Stimulated activated naive CD8-positive, alpha-beta T cell treated with anti-CD3 and anti-CD28 coated beads, Interleukin-15, Interleukin-2, amounts not matched to agents 100 U/mL and 50 U/mL, for 24 hours (primary cell): ENCODE data around the gene TULP4.
A peak's percentile ranks its signal among the peaks of the same experiment; 100 is the strongest.
"Not testable (repeated sequence)": the region's sequence is repeated elsewhere in the genome, so short reads cannot be mapped to it uniquely, and the experiment has no call there.

Source experiments
- ATAC-seq: fragments of 150-1000 bp; cut with Tn5 transposase; one replicate; pipeline ENCODE4 v1.10.0; 2021
- DNase-seq: peaks from one replicate; pipeline ENCODE4 v3.0.0; 2021

TULP4 gene

GRCh38 chr6:158295976-158296853 is 16.1 kb upstream of the TULP4 start:
- ATAC-seq, DNase-seq: not testable (repeated sequence)

- ATAC-seq, DNase-seq: not testable (repeated sequence)
Measured at GRCh38 chr6:158296854-158297324, 15.4 kb upstream of the TULP4 start.

- not testable (repeated sequence) for DNase-seq, ATAC-seq
Measured at GRCh38 chr6:158297657-158298056, 14.6 kb upstream of the TULP4 start.

- ATAC-seq, result not testable (repeated sequence)
Measured at GRCh38 chr6:158300306-158301143, 11.7 kb upstream of the TULP4 start.

GRCh38 chr6:158301561-158301960 is 10.7 kb upstream of the TULP4 start:
- DNase-seq, result not testable (repeated sequence)

More at GRCh38 chr6:158300306-158301143, 11.7 kb upstream of the TULP4 start:
- DNase-seq, result not testable (repeated sequence)

GRCh38 chr6:158302195-158302796 is 10.0 kb upstream of the TULP4 start:
- not testable (repeated sequence) for ATAC-seq, DNase-seq

More at GRCh38 chr6:158301561-158301960, 10.7 kb upstream of the TULP4 start:
- ATAC-seq, result not testable (repeated sequence)

- ATAC-seq, result no peak
Measured at GRCh38 chr6:158303210-158303731, 9.0 kb upstream of the TULP4 start.

GRCh38 chr6:158304254-158304653 is 8.0 kb upstream of the TULP4 start:
- ATAC-seq, result no peak
- DNase-seq, result no peak

More at GRCh38 chr6:158303210-158303731, 9.0 kb upstream of the TULP4 start:
- DNase-seq, result no peak

GRCh38 chr6:158309814-158310213 is 2.5 kb upstream of the TULP4 start:
- ATAC-seq (no peak), DNase-seq (no peak)

- no peak for ATAC-seq
Measured at GRCh38 chr6:158311193-158311592, 1.1 kb upstream of the TULP4 start.

GRCh38 chr6:158311626-158312025 is 639 bp upstream of the TULP4 start:
- no peak for DNase-seq
- no peak for ATAC-seq

More at GRCh38 chr6:158311193-158311592, 1.1 kb upstream of the TULP4 start:
- no peak for DNase-seq

- DNase-seq (no peak), ATAC-seq (no peak)
Measured at GRCh38 chr6:158312672-158313397, 570 bp downstream of the TULP4 start.

- DNase-seq (no peak), ATAC-seq (no peak)
Measured at GRCh38 chr6:158313989-158314388, 1.7 kb downstream of the TULP4 start.

- no peak for ATAC-seq
- no peak for DNase-seq
Measured at GRCh38 chr6:158314737-158315136, 2.5 kb downstream of the TULP4 start.

- no peak for DNase-seq
- no peak for ATAC-seq
Measured at GRCh38 chr6:158316022-158316421, 3.8 kb downstream of the TULP4 start.

GRCh38 chr6:158321960-158322359 is 9.7 kb downstream of the TULP4 start:
- DNase-seq (no peak), ATAC-seq (no peak)

- ATAC-seq (no peak), DNase-seq (no peak)
Measured at GRCh38 chr6:158322400-158322723, 10.1 kb downstream of the TULP4 start.

- no peak for DNase-seq
- peak; percentile 60 for ATAC-seq
Measured at GRCh38 chr6:158322724-158323560, 10.7 kb downstream of the TULP4 start.

- ATAC-seq (peak; percentile 16), DNase-seq (no peak)
Measured at GRCh38 chr6:158323561-158323958, 11.3 kb downstream of the TULP4 start.

GRCh38 chr6:158324136-158324535 is 11.9 kb downstream of the TULP4 start:
- no peak for ATAC-seq
- DNase-seq, result no peak
